ENCODE results near the gene NOC2L. TPM values are rescaled to one million over a fixed set of nuclear protein-coding genes. Genes with fewer than 3 reads are reported as not detected.
A peak's percentile ranks its signal among the peaks of the same experiment; 100 is the strongest.

The NOC2L gene
- total RNA-seq, 1 experiment from 2014 or later, result 130 TPM

DNA sequence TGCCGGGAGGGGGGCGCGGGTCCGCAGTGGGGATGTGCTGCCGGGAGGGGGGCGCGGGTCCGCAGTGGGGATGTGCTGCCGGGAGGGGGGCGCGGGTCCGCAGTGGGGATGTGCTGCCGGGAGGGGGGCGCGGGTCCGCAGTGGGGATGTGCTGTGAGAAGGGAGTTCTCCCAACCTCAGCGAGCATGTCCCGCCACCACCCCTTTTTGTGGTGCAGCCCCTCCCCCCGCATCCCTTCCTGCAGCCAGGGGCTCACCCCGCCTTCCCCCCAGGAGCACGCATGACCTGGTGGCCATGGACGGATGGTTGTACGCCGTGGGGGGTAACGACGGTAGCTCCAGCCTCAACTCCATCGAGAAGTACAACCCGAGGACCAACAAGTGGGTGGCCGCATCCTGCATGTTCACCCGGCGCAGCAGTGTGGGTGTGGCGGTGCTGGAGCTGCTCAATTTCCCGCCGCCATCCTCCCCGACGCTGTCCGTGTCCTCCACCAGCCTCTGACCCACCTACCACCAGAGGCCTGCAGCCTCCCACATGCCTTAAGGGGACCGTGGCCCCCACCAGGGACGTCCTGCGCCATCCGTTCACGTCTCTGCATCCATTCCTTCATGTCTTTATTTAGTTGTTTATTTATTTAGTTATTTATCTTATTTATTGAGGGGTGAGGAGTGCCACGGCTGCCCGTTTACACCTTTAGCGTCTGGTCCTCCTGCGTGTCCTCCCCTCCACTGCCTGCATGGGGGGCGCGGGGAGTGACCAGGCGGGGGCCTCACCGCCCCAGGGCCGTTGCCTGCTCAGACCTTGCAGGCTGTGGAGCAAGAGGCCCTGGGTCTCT is 5.9 kb upstream of the NOC2L start:
- Histone ChIP-seq H3K79me2 (ENCODE audit: insufficient read depth, low read length) (no peaks in the 10 kb centered on the region), H2AK5ac (ENCODE audit: insufficient read length, low read length) (no peak overlapping the region), H3K4me1 (ENCODE audit: insufficient read depth, low read length) (no peaks in the 10 kb centered on the region), H3K23ac (ENCODE audit: insufficient read length, low read depth, low read length) (no peak overlapping the region), H2BK12ac (ENCODE audit: insufficient read length, low read depth, low read length) (no peak overlapping the region), H3K23me2 (ENCODE audit: insufficient read length, low read depth, low read length, poor library complexity, severe bottlenecking) (peaks cover 12% of the 10 kb centered on the region), H3K9me3 (ENCODE audit: control insufficient read depth, low read depth, low read length) (no peaks in the 10 kb centered on the region), H4K20me1 (ENCODE audit: control insufficient read depth, insufficient read depth, insufficient read length) (no peaks in the 10 kb centered on the region), H2BK15ac (ENCODE audit: low read depth, low read length) (no peak overlapping the region), H3K56ac (ENCODE audit: insufficient read length, low read depth, low read length) (no peak overlapping the region), H3K79me1 (ENCODE audit: insufficient read depth, low read depth, low read length, poor library complexity, severe bottlenecking) (no peaks in the 10 kb centered on the region), H2BK5ac (ENCODE audit: insufficient read length, low read length) (no peak overlapping the region), H2BK120ac (ENCODE audit: low read depth, low read length, poor library complexity, severe bottlenecking) (no peak overlapping the region), H3K27ac (ENCODE audit: insufficient read length, low read depth, low read length) (no peak overlapping the region), H3K27me3 (ENCODE audit: insufficient read depth, low read length) (peaks cover 11% of the 10 kb centered on the region; the same call in 1 of the 2 replicates), H3K4me2 (ENCODE audit: insufficient read depth, insufficient read length, low read length) (no peak overlapping the region), H2AFZ (ENCODE audit: low read length) (no peak overlapping the region), H3K4ac (ENCODE audit: low read depth, low read length) (no peak overlapping the region), H2BK20ac (ENCODE audit: low read depth, low read length, poor library complexity, severe bottlenecking) (no peak overlapping the region), H3K14ac (ENCODE audit: insufficient read depth, low read length) (no peak overlapping the region), H3K9ac (ENCODE audit: extremely low read depth, insufficient read length, low read length) (no peak overlapping the region), H3T11ph (ENCODE audit: low read length) (no peak overlapping the region), H4K8ac (replicated peaks; ENCODE audit: insufficient read length, low read depth, low read length) (no peak overlapping the region), H3K18ac (ENCODE audit: insufficient read length, low read depth, low read length) (no peak overlapping the region), H4K5ac (ENCODE audit: insufficient read length, low read depth, low read length) (no peak overlapping the region), H4K91ac (ENCODE audit: insufficient read length, low read depth, low read length) (no peak overlapping the region)
- peaks cover 45% of the 10 kb centered on the region for H3K27me3 Mint-ChIP-seq (ENCODE audit: low read depth)
- DNase-seq, result no peak
- TF ChIP-seq, protein P1, sequence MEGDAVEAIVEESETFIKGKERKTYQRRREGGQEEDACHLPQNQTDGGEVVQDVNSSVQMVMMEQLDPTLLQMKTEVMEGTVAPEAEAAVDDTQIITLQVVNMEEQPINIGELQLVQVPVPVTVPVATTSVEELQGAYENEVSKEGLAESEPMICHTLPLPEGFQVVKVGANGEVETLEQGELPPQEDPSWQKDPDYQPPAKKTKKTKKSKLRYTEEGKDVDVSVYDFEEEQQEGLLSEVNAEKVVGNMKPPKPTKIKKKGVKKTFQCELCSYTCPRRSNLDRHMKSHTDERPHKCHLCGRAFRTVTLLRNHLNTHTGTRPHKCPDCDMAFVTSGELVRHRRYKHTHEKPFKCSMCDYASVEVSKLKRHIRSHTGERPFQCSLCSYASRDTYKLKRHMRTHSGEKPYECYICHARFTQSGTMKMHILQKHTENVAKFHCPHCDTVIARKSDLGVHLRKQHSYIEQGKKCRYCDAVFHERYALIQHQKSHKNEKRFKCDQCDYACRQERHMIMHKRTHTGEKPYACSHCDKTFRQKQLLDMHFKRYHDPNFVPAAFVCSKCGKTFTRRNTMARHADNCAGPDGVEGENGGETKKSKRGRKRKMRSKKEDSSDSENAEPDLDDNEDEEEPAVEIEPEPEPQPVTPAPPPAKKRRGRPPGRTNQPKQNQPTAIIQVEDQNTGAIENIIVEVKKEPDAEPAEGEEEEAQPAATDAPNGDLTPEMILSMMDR (conservative IDR thresholded peaks at IDR 0.05), result no peak
- H3K9me3 Mint-ChIP-seq, result peaks cover 3 to 4% of the 10 kb centered on the region in 2 experiments; a peak in 3 of 5 replicates
- peaks cover 0 to 3% of the 10 kb centered on the region in 2 experiments; a peak in 1 of 4 replicates for H3K4me1 Mint-ChIP-seq
- H3K36me3 Mint-ChIP-seq (ENCODE audit: insufficient read depth in 1 of 3, low read depth in 3 of 3), result peaks cover 0 to 26% (median 24%) of the 10 kb centered on the region in 3 experiments; a peak in 6 of 7 replicates
- no CpG with 5 or more reads among the region's 51 CpGs for WGBS (ENCODE audit: extremely low coverage, insufficient read length, low lambda C conversion rate)
- H3K27ac Mint-ChIP-seq, result peak overlapping the region in 1 of 3 experiments; percentile 90; a peak in 1 of 7 replicates
- H3K4me3 Mint-ChIP-seq, result no peak overlapping the region

Measured in H9 (cell line).